HepG2 (cell line): Measurements from ENCODE around the gene FBXO10. TPM values are rescaled to one million over a fixed set of nuclear protein-coding genes. Genes with fewer than 3 reads are reported as not detected.
A peak's percentile ranks its signal among the peaks of the same experiment; 100 is the strongest.

ENCODE experiments used
- DMAP1 ChIP-seq: IDR thresholded peaks from 2 replicates; pipeline ENCODE4 v1.6.1; 2016
- FOSL1 ChIP-seq: sonication (generic); formaldehyde crosslinking; IDR thresholded peaks from 2 replicates; pipeline ENCODE4 v1.9.0; 2021; ENCODE audit warnings: missing genetic modification reagents, borderline replicate concordance
- FOXP4 ChIP-seq: sonication (generic); formaldehyde crosslinking; IDR thresholded peaks from 2 replicates; pipeline ENCODE4 v1.4.0; 2020; ENCODE audit warnings: missing genetic modification reagents
- GMEB1 ChIP-seq: sonication (generic); formaldehyde crosslinking; IDR thresholded peaks from 2 replicates; pipeline ENCODE4 v1.5.1; 2020; ENCODE audit warnings: missing genetic modification reagents, mild to moderate bottlenecking, borderline replicate concordance
- KDM5A ChIP-seq: fragments of 200-600 bp; sonication (generic); IDR thresholded peaks from 2 replicates; pipeline ENCODE4 v1.7.0; 2018; ENCODE audit warnings: antibody characterized with exemption, mild to moderate bottlenecking, low read length, borderline replicate concordance
- LCORL ChIP-seq, 2 experiments: fragments of 450-650 bp in 1 of 2; sonication (generic) in 1 of 2; formaldehyde crosslinking in 1 of 2; IDR thresholded peaks; 2 replicates each; pipeline versions ENCODE4 v1.5.0 to v1.6.1; 2017 to 2020; ENCODE audit warnings: antibody characterized with exemption in 1 of 2, missing genetic modification reagents in 1 of 2
- MEIS1 ChIP-seq: sonication (generic); formaldehyde crosslinking; IDR thresholded peaks from 2 replicates; pipeline ENCODE4 v1.9.0; 2021; ENCODE audit warnings: mild to moderate bottlenecking, missing genetic modification reagents, moderate library complexity, borderline replicate concordance
- MTF1 ChIP-seq: sonication (generic); formaldehyde crosslinking; IDR thresholded peaks from 2 replicates; pipeline ENCODE4 v1.5.0; 2020; ENCODE audit warnings: missing genetic modification reagents
- STAG1 ChIP-seq: sonication (generic); formaldehyde crosslinking; IDR thresholded peaks from 2 replicates; pipeline ENCODE4 v1.4.0; 2020; ENCODE audit warnings: missing genetic modification reagents
- XBP1 ChIP-seq: sonication (generic); formaldehyde crosslinking; IDR thresholded peaks from 2 replicates; pipeline ENCODE4 v1.5.0; 2020; ENCODE audit warnings: missing genetic modification reagents
- ZBTB26 ChIP-seq: IDR thresholded peaks from 2 replicates; pipeline ENCODE4 v1.6.1; 2016; ENCODE audit warnings: missing compliant biosample characterization, missing genetic modification reagents, borderline replicate concordance
- ZEB1 ChIP-seq: IDR thresholded peaks from 2 replicates; pipeline ENCODE4 v1.6.1; 2012; ENCODE audit warnings: mild to moderate bottlenecking, low read depth, inconsistent platforms; ENCODE audit not compliant: insufficient replicate concordance
- ZFX ChIP-seq: sonication (generic); formaldehyde crosslinking; IDR thresholded peaks from 2 replicates; pipeline ENCODE4 v1.4.0; 2020; ENCODE audit warnings: mild to moderate bottlenecking, low read depth, missing genetic modification reagents, moderate library complexity
- ZNF18 ChIP-seq: sonication (generic); formaldehyde crosslinking; IDR thresholded peaks from 2 replicates; pipeline ENCODE4 v1.8.0; 2022; ENCODE audit warnings: mild to moderate bottlenecking, missing genetic modification reagents; ENCODE audit not compliant: insufficient replicate concordance
- ZNF639 ChIP-seq: conservative IDR thresholded peaks from 2 replicates; pipeline ENCODE4 v1.6.1; 2018; ENCODE audit warnings: missing genetic modification reagents
- ZNF7 ChIP-seq: IDR thresholded peaks from 2 replicates; pipeline ENCODE4 v1.6.1; 2016; ENCODE audit warnings: missing biosample characterization, missing genetic modification reagents
- ZNF703 ChIP-seq: sonication (generic); formaldehyde crosslinking; IDR thresholded peaks from 2 replicates; pipeline ENCODE4 v1.5.1; 2020; ENCODE audit warnings: missing genetic modification reagents, mild to moderate bottlenecking, moderate library complexity, borderline replicate concordance
- ZSCAN12 ChIP-seq: sonication (generic); formaldehyde crosslinking; IDR thresholded peaks from 2 replicates; pipeline ENCODE4 v1.9.0; 2021; ENCODE audit warnings: mild to moderate bottlenecking, missing genetic modification reagents
- polyA plus RNA-seq, 8 experiments: library from polyadenylated mRNA; depleted of rRNA in 3 of 8; stranded (reverse) in 7 of 8; unstranded in 1 of 8; fragments of >200 nt; fragmentation: Illumina TruSeq in 4 of 8; extraction: Trizol in 4 of 8; gene quantifications; 2 replicates each; pipeline versions ENCODE4 v1.2.1 to v1.2.3, GENCODE V29; 2011 to 2016; ENCODE audit warnings: low read depth in 4 of 8, missing spikeins in 1 of 8, mixed read lengths in 1 of 8; ENCODE audit not compliant: insufficient read depth in 1 of 8
- total RNA-seq, 5 experiments: library from RNA; depleted of rRNA; stranded (reverse); fragments of >200 nt; fragmentation: Illumina TruSeq; extraction: Trizol; gene quantifications; 2 replicates each; pipeline ENCODE4 v1.2.3, GENCODE V29; 2016; ENCODE audit warnings: low read depth in 1 of 5

FBXO10 gene
- total and polyA plus RNA-seq, 2 of the 13 experiments (the other 11 are each of a cell fraction or from before 2014, with no cell fraction given), result 3.1 to 5.1 TPM

- TF ChIP-seq ZBTB26 (CRISPR knock-in tag) (no peak), XBP1 (CRISPR knock-in tag) (no peak), KDM5A (peak; percentile 55; the same call in 1 of the 2 replicates), FOXP4 (CRISPR knock-in tag) (peak; percentile 34; the same call in 1 of the 2 replicates), MEIS1 (CRISPR knock-in tag) (peak; percentile 61; the same call in 1 of the 2 replicates), FOSL1 (no peak), MTF1 (CRISPR knock-in tag) (no peak), GMEB1 (CRISPR knock-in tag) (peak; percentile 95), ZNF18 (CRISPR knock-in tag) (no peak), ZNF7 (CRISPR knock-in tag) (no peak), STAG1 (CRISPR knock-in tag) (peak; percentile 3; the same call in 1 of the 2 replicates), DMAP1 (CRISPR knock-in tag) (peak; percentile 74; the same call in 1 of the 2 replicates), ZNF703 (CRISPR knock-in tag) (no peak), ZNF639 (CRISPR knock-in tag) (no peak), LCORL (IDR thresholded peaks at IDR 0.05) (no peak), LCORL (CRISPR knock-in tag; IDR thresholded peaks at IDR 0.05) (peak; percentile 33; the same call in 1 of the 2 replicates), ZFX (CRISPR knock-in tag) (peak; percentile 90), ZEB1 (peak; percentile 78), ZSCAN12 (CRISPR knock-in tag) (0 out of 2 replicates have a peak, but pooled peaks have one; percentile 39)
These were observed 90.6 kb downstream of the FBXO10 start, which contains the start of gene POLR1E (continued) for GRCh38 chr9:37485389-37486255.
